SU-DHL-6 (cell line): ENCODE data around the gene GRB14.

Experiments
- H2AFZ ChIP-seq: fragments of 200-600 bp; sonication (generic); 2 replicates; pipeline ENCODE4 v1.6.1; 2014; ENCODE audit warnings: low read depth, mild to moderate bottlenecking, moderate library complexity, mixed read lengths, antibody characterized with exemption, low read length; ENCODE audit not compliant: severe bottlenecking
- H3F3A ChIP-seq: fragments of 200-600 bp; shearing (Covaris generic); 2 replicates; pipeline ENCODE4 v1.6.0; 2016; ENCODE audit warnings: antibody characterized with exemption, mild to moderate bottlenecking; ENCODE audit not compliant: insufficient read depth
- H3K27ac ChIP-seq: fragments of 200-600 bp; sonication (generic); 2 replicates; pipeline ENCODE4 v1.5.1; 2016; ENCODE audit warnings: low read depth, mild to moderate bottlenecking, low read length, moderate library complexity, mixed read lengths
- H3K27me3 ChIP-seq: fragments of 200-600 bp; sonication (generic), shearing (Covaris generic); 2 replicates; pipeline ENCODE4 v1.6.0; 2014; ENCODE audit warnings: mild to moderate bottlenecking, low read length
- H3K36me3 ChIP-seq: fragments of 200-600 bp; sonication (generic); 2 replicates; pipeline ENCODE4 v1.6.1; 2014; ENCODE audit warnings: mild to moderate bottlenecking, low read length, mixed read lengths
- H3K4me2 ChIP-seq: fragments of 300-600, 200-600 bp; shearing (Covaris generic), sonication (generic); 2 replicates; pipeline ENCODE4 v1.6.0; 2014; ENCODE audit warnings: low read length, low read depth, mild to moderate bottlenecking; ENCODE audit not compliant: poor library complexity, severe bottlenecking
- H3K4me3 ChIP-seq: fragments of 200-600 bp; sonication (generic); 2 replicates; pipeline ENCODE4 v1.5.1; 2014; ENCODE audit warnings: antibody characterized with exemption, low read length, mild to moderate bottlenecking, mixed read lengths; ENCODE audit not compliant: insufficient read depth, poor library complexity, severe bottlenecking
- H3K79me2 ChIP-seq: fragments of 200-600 bp; sonication (generic); 2 replicates; pipeline ENCODE4 v1.6.1; 2014; ENCODE audit warnings: mild to moderate bottlenecking, low read length, moderate library complexity; ENCODE audit not compliant: insufficient read depth
- H3K9ac ChIP-seq: fragments of 200-600 bp; sonication (generic); 2 replicates; pipeline ENCODE4 v1.7.0; 2014; ENCODE audit warnings: mild to moderate bottlenecking, low read length
- H3K9me2 ChIP-seq: fragments of 200-600 bp; sonication (generic); replicated peaks from 2 replicates; pipeline ENCODE4 v1.6.1; 2014; ENCODE audit warnings: low read length; ENCODE audit not compliant: insufficient read depth
- H3K9me3 ChIP-seq: fragments of 200-600 bp; sonication (generic); 2 replicates; pipeline ENCODE4 v1.6.1; 2014; ENCODE audit warnings: low read length, mixed read lengths; ENCODE audit not compliant: insufficient read depth
- H4K20me1 ChIP-seq: fragments of 200-600 bp; sonication (generic); 2 replicates; pipeline ENCODE4 v1.6.1; 2014; ENCODE audit warnings: low read depth, mild to moderate bottlenecking, antibody characterized with exemption, low read length, moderate library complexity, mixed read lengths
- CTCF ChIP-seq: fragments of 200-600 bp; sonication (generic); IDR thresholded peaks from one replicate; pipeline ENCODE4 v1.5.1; 2017; ENCODE audit warnings: antibody characterized with exemption, mild to moderate bottlenecking, low read length, moderate library complexity; ENCODE audit not compliant: insufficient read depth, poor library complexity, severe bottlenecking
- EZH2phosphoT487 ChIP-seq: fragments of 200-600 bp; sonication (generic), shearing (Covaris generic); conservative IDR thresholded peaks from 2 replicates; pipeline ENCODE4 v1.6.1; 2018; ENCODE audit warnings: mild to moderate bottlenecking, antibody characterized with exemption, low read length, moderate library complexity, mixed read lengths

GRB14 gene

DNA sequence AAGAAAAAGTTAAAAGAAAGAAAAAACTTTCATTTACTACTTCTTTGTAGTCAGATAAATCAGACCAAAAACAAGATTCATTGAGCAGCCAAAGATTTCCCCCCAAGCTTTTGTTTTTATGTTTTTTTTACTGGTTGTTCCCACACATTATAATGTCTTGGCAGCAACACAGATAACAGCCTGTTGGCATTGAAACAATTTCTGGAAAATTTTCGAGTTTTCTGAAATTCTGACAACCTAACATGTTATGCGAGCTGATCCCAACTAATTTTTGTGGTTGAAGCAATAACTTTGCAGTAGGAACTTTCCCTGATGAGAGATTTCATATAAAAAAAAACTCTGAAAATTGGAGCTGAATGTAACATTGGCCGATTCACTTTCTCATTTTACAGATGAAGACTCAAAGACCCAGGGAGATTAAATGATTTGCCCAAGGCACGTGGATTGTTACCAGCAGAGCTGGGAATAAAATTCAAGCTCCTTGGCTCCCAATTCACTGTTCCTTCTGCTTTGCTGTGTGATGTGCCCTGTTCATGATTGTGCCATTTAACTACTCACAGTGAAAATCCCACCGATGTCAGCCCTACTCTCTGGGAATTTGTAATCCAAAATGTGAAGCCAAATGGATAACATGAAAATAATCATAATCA is 167.5 kb downstream of the GRB14 start:
- Histone ChIP-seq H3F3A (no peaks in the 10 kb centered on the region), H3K9me2 (no peaks in the 10 kb centered on the region), H3K9ac (no peak overlapping the region), H3K79me2 (no peaks in the 10 kb centered on the region), H3K9me3 (no peaks in the 10 kb centered on the region), H2AFZ (no peak overlapping the region), H3K36me3 (no peaks in the 10 kb centered on the region), H3K4me2 (no peak overlapping the region), H4K20me1 (no peaks in the 10 kb centered on the region), H3K4me3 (no peak overlapping the region), H3K27ac (no peak overlapping the region), H3K27me3 (no peaks in the 10 kb centered on the region)
- TF ChIP-seq EZH2phosphoT487 (no peak), CTCF (no peak)

DNA sequence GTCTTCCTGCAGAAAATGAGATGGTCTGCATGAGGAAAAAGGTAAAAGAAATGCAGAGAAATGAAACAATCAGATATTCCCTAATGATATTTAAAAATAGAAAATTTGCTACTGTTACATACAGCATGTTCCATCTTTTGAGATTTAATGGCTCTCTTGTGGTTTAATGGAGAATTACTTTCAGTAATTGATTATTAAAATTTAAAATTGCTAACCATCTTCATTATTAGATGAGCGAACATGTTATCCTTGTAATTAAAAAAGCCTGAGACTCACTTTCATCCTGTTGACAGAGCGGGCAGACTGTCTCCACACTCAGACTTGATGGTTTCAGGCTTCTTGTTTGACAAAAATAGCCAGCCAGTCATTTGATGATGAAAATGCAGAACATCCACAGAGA is 171.0 kb downstream of the GRB14 start:
- Histone ChIP-seq H3K9ac (no peak overlapping the region), H3F3A (no peaks in the 10 kb centered on the region), H3K9me2 (no peaks in the 10 kb centered on the region), H3K79me2 (no peaks in the 10 kb centered on the region), H3K27ac (no peak overlapping the region), H3K36me3 (no peaks in the 10 kb centered on the region), H3K4me3 (no peak overlapping the region), H3K9me3 (no peaks in the 10 kb centered on the region), H3K4me2 (no peak overlapping the region), H4K20me1 (no peaks in the 10 kb centered on the region), H3K27me3 (no peaks in the 10 kb centered on the region), H2AFZ (no peak overlapping the region)
- TF ChIP-seq EZH2phosphoT487: no peak
- TF ChIP-seq CTCF: no peak

- no peaks in the 10 kb centered on the region for H3K36me3 ChIP-seq
- H2AFZ ChIP-seq: no peak overlapping the region
- no peak overlapping the region for H3K27ac ChIP-seq
- no peaks in the 10 kb centered on the region for H3F3A ChIP-seq
- H3K9me2 ChIP-seq: no peaks in the 10 kb centered on the region
- no peak overlapping the region for H3K4me3 ChIP-seq
- no peaks in the 10 kb centered on the region for H3K9me3 ChIP-seq
- H3K9ac ChIP-seq: no peak overlapping the region
- H4K20me1 ChIP-seq: no peaks in the 10 kb centered on the region
- H3K4me2 ChIP-seq: no peak overlapping the region
- H3K27me3 ChIP-seq: no peaks in the 10 kb centered on the region
- TF ChIP-seq CTCF: no peak
- TF ChIP-seq EZH2phosphoT487: no peak
- no peaks in the 10 kb centered on the region for H3K79me2 ChIP-seq
Measured at GRCh38 chr2:164449706-164450105, 171.6 kb downstream of the GRB14 start.
